ENCODE data around the gene GSDMA. TPM values are rescaled to one million over a fixed set of nuclear protein-coding genes. Genes with fewer than 3 reads are reported as not detected.

GSDMA gene
- total RNA-seq, 4 donors from 2014 or later = 0.20 TPM; not detected in 3

GRCh38 chr17:39975801-39976200 lies 13.0 kb downstream of the GSDMA start:
- 61% methylated on average over 4 of the region's 4 CpGs for whole genome bisulfite sequencing, 2 donors
- H3K4me3 ChIP-seq = no peak overlapping the region
- H3K9me3 ChIP-seq = no peaks in the 10 kb centered on the region
- H3K36me3 ChIP-seq = no peaks in the 10 kb centered on the region
- DNase-seq (ENCODE audit: low spot score in 2 of 2) = no peak
- no peak overlapping the region for H3K27ac ChIP-seq
- peaks cover 0 to 6% of the 10 kb centered on the region in 2 donors for H3K27me3 ChIP-seq
- TF ChIP-seq EP300 (IDR thresholded peaks at IDR 0.05) (no peak), POLR2A (IDR thresholded peaks at IDR 0.05) (no peak), CTCF (IDR thresholded peaks at IDR 0.05) (no peak)
- H3K4me1 ChIP-seq = peaks cover 0 to 9% (median 4%) of the 10 kb centered on the region in 4 donors

- H3K36me3 ChIP-seq = peaks cover 0 to 2% (median under 1%) of the 10 kb centered on the region in 3 donors
- H3K4me1 ChIP-seq = peaks cover 0 to 35% (median 21%) of the 10 kb centered on the region in 4 donors
- WGBS, 2 donors = 66 to 70% methylated on average over 5 of the region's 5 CpGs
- H3K27me3 ChIP-seq = peaks cover 0 to 6% of the 10 kb centered on the region in 2 donors
- no peak overlapping the region for H3K27ac ChIP-seq
- no peak for DNase-seq (ENCODE audit: low spot score in 2 of 2)
- TF ChIP-seq POLR2A (IDR thresholded peaks at IDR 0.05) (no peak), CTCF (IDR thresholded peaks at IDR 0.05) (no peak), EP300 (IDR thresholded peaks at IDR 0.05) (no peak)
- no peak overlapping the region for H3K4me3 ChIP-seq
- no peaks in the 10 kb centered on the region for H3K9me3 ChIP-seq
Measured at GRCh38 chr17:39979016-39979670, 16.3 kb downstream of the GSDMA start.

GRCh38 chr17:39979893-39980350 lies 17.1 kb downstream of the GSDMA start:
- WGBS, 2 donors = 1 to 2% methylated on average over 10 of the region's 10 CpGs
- Histone ChIP-seq H3K4me1 (peaks cover 0 to 35% (median 21%) of the 10 kb centered on the region in 4 donors), H3K9me3 (no peaks in the 10 kb centered on the region), H3K36me3 (peaks cover 0 to 9% (median 7%) of the 10 kb centered on the region in 3 donors), H3K27me3 (peaks cover 0 to 6% of the 10 kb centered on the region in 2 donors), H3K27ac (peak overlapping the region; percentile 58 to 92 (median 88)), H3K4me3 (peak overlapping the region; percentile 20 to 95 (median 44))
- DNase-seq (ENCODE audit: low spot score in 2 of 2) = no peak
- no peak for TF ChIP-seq CTCF (IDR thresholded peaks at IDR 0.05)
- no peak for TF ChIP-seq EP300 (IDR thresholded peaks at IDR 0.05)
- TF ChIP-seq POLR2A (IDR thresholded peaks at IDR 0.05) = no peak

GRCh38 chr17:39980351-39981206 lies 17.8 kb downstream of the GSDMA start, which contains the start of gene PSMD3:
TSS of gene PSMD3 (plus strand) at chr17:39980807. CDS start at chr17:39980971, 164 bp downstream.
- peak; percentile 98 to 99 for DNase-seq (ENCODE audit: low spot score in 2 of 2)
- TF ChIP-seq CTCF (IDR thresholded peaks at IDR 0.05) = peak; percentile 74 to 96 (median 94)
- peak; percentile 97 to 98 for TF ChIP-seq EP300 (IDR thresholded peaks at IDR 0.05)
- TF ChIP-seq POLR2A (IDR thresholded peaks at IDR 0.05) = peak; percentile 70 to 89
- 0 to 1% methylated on average over 49 to 56 of the region's 84 CpGs for WGBS, 2 donors
- peak within 1 kb of the TSS; percentile 63 to 95 (median 90) for H3K4me3 ChIP-seq
- peaks cover 0 to 16% (median 13%) of the 10 kb centered on the region in 3 donors for H3K36me3 ChIP-seq
- H3K27me3 ChIP-seq = peaks cover 0 to 4% of the 10 kb centered on the region in 2 donors
- H3K9me3 ChIP-seq = no peaks in the 10 kb centered on the region
- H3K4me1 ChIP-seq = peaks cover 0 to 35% (median 21%) of the 10 kb centered on the region in 4 donors
- peak within 1 kb of the TSS; percentile 61 to 96 (median 92) for H3K27ac ChIP-seq
